H1 (cell line): ENCODE data around the gene LTBR. TPM values are rescaled to one million over a fixed set of nuclear protein-coding genes. Genes with fewer than 3 reads are reported as not detected.

ENCODE experiments used
- CREB1 ChIP-seq: IDR thresholded peaks from 2 replicates; pipeline ENCODE4 v1.6.1; 2012; ENCODE audit warnings: inconsistent platforms
- polyA plus RNA-seq, 7 experiments: library from polyadenylated mRNA; depleted of rRNA in 3 of 7; stranded (reverse) in 5 of 7; unstranded in 2 of 7; fragments of >200 nt in 5 of 7; fragments of 200-250 nt in 2 of 7; gene quantifications; 1 replicate in 5 of 7; 2 replicates in 1 of 7; 4 replicates in 1 of 7; pipeline versions ENCODE4 v1.2.1 to v1.2.3, GENCODE V29; 2011 to 2013; ENCODE audit warnings: missing spikeins in 2 of 7, mixed read lengths in 2 of 7
- total RNA-seq: library from RNA; stranded (reverse); fragmentation: NEBNext Ultra II Directional; extraction: Animal tissue kit (Norgen Biotek cat#: 25700); gene quantifications from 2 replicates; pipeline ENCODE4 v1.2.1, GENCODE V29; 2021
- TF ChIP-seq, protein P1 (sequence below): IDR thresholded peaks from 2 replicates; pipeline ENCODE4 v1.6.1; 2011; ENCODE audit warnings: low read depth, mild to moderate bottlenecking, low read length; ENCODE audit not compliant: insufficient read depth

LTBR gene
- total and polyA plus RNA-seq, 2 of the 8 experiments (the other 6 are each of a cell fraction or from before 2014, with no cell fraction given) = 5.1 to 6.3 TPM

DNA sequence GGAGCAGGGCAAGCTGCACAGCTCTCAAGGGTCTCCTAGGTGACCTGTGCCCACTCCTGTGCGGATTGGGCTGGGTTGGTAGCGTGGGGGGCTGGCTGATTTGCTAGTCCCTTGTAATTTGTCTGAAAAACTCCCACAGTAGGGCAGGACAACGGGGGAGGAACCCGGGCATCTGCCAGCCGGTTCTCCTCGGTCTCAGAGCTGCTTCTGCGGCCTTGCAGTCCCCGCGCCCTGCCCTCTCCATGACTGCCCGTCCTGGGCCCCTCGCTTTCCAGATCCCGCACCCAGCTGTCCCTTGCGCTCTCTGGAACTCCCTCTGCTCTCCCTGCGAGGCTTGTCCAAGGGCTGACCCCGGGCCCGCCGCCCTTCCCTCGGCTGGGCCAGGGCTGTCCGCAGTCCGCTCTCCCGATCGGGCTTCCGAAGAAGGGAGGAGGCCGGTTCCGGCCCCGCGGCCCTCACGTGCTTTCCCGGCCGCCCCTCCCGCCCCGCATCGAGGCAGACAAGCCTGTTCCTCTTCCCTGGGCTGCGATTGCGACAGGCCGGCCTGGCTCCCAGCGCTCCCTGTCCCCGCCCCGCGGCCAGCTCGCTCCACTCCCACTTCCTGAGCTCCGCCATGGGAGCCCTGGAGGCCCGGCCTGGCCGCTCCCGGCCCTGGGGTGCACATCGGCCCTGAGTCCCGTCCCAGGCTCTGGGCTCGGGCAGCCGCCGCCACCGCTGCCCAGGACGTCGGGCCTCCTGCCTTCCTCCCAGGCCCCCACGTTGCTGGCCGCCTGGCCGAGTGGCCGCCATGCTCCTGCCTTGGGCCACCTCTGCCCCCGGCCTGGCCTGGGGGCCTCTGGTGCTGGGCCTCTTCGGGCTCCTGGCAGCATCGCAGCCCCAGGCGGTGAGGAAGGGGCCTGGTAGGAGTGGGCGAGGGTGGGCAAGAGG lies at the start of gene LTBR (continued):
- TF ChIP-seq, protein P1, sequence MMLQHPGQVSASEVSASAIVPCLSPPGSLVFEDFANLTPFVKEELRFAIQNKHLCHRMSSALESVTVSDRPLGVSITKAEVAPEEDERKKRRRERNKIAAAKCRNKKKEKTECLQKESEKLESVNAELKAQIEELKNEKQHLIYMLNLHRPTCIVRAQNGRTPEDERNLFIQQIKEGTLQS = no peak
- no peak for TF ChIP-seq CREB1
